ENCODE measurements around the gene FAM118A.

- TF ChIP-seq CTCF (IDR thresholded peaks at IDR 0.05) (no peak), POLR2A (IDR thresholded peaks at IDR 0.05) (no peak)
Measured at GRCh38 chr22:45328822-45329529, 19.2 kb downstream of the FAM118A start.
